ENCODE results near the gene KIF12.

GRCh38 chr9:114137831-114138230 lies 38.7 kb upstream of the KIF12 start:
- no peak for TF ChIP-seq POLR2A (IDR thresholded peaks at IDR 0.05)
- TF ChIP-seq, protein P1, sequence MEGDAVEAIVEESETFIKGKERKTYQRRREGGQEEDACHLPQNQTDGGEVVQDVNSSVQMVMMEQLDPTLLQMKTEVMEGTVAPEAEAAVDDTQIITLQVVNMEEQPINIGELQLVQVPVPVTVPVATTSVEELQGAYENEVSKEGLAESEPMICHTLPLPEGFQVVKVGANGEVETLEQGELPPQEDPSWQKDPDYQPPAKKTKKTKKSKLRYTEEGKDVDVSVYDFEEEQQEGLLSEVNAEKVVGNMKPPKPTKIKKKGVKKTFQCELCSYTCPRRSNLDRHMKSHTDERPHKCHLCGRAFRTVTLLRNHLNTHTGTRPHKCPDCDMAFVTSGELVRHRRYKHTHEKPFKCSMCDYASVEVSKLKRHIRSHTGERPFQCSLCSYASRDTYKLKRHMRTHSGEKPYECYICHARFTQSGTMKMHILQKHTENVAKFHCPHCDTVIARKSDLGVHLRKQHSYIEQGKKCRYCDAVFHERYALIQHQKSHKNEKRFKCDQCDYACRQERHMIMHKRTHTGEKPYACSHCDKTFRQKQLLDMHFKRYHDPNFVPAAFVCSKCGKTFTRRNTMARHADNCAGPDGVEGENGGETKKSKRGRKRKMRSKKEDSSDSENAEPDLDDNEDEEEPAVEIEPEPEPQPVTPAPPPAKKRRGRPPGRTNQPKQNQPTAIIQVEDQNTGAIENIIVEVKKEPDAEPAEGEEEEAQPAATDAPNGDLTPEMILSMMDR (IDR thresholded peaks at IDR 0.05): no peak

All from lower leg skin (tissue), 3 donors.